K562 (cell line): ENCODE measurements around the gene FRMD4B. TPM values are rescaled to one million over a fixed set of nuclear protein-coding genes. Genes with fewer than 3 reads are reported as not detected.

Source experiments
- ATAC-seq: fragments of 200-7000 bp; cut with Tn5 transposase; 3 replicates; pipeline ENCODE4 v1.9.1; 2020; ENCODE audit warnings: moderate library complexity
- BruUV-seq: library from RNA; stranded (reverse); fragments of 400-500 nt; replicated peaks from 2 replicates; lab custom pipeline; 2021; lab: Mats Ljungman, UMichigan
- CTCF ChIA-PET: fragments of 300-600 bp; formaldehyde crosslinking; extraction: SDS; loops from one replicate; lab custom pipeline; 2021; ENCODE audit warnings: low intra/inter-chr PET ratio; lab: Yijun Ruan, JAX
- POLR2A ChIA-PET: fragments of 300-600, 350-650 bp; sonication (Branson Sonifier 250); formaldehyde crosslinking; extraction: SDS; loops from one replicate; lab custom pipeline; 2021; ENCODE audit warnings: antibody characterized with exemption, inconsistent platforms; lab: Yijun Ruan, JAX
- DNase-seq, 4 experiments: peaks; one replicate each; pipeline versions ENCODE4 v3.0.0 to v3.0.0-alpha.2; 2011 to 2018; ENCODE audit warnings: low spot score in 3 of 4, mixed read lengths in 3 of 4; ENCODE audit errors: extremely low read depth in 1 of 4
- FAIRE-seq: peaks from 2 replicates; lab custom pipeline; 2011; peaks lifted over from hg19 to GRCh38; lab: Jason Lieb, UNC
- H2AFZ ChIP-seq: 2 replicates; pipeline ENCODE4 v1.6.0; 2011; ENCODE audit warnings: low read depth, low read length, control low read depth, inconsistent platforms
- H3K27ac ChIP-seq: fragments of 200-600 bp; 3 replicates; pipeline ENCODE4 v1.8.0; 2011; ENCODE audit warnings: low read depth, mild to moderate bottlenecking, control low read depth, inconsistent platforms, low read length, moderate library complexity, mixed read lengths; ENCODE audit errors: extremely low read depth
- H3K27me3 ChIP-seq, 2 experiments: fragments of 300-600 bp in 1 of 2; 2 replicates in 1 of 2; 3 replicates in 1 of 2; pipeline versions ENCODE4 v1.6.0 to v1.8.0; 2011; ENCODE audit warnings: inconsistent platforms in 2 of 2, low read length in 2 of 2, mild to moderate bottlenecking in 1 of 2, mixed read lengths in 1 of 2, moderate library complexity in 1 of 2; ENCODE audit not compliant: control insufficient read depth in 2 of 2, insufficient read depth in 2 of 2
- H3K36me3 ChIP-seq: fragments of 300-600 bp; 3 replicates; pipeline ENCODE4 v1.8.0; 2011; ENCODE audit warnings: mild to moderate bottlenecking, low read length, inconsistent platforms; ENCODE audit not compliant: control insufficient read depth, insufficient read depth
- H3K4me1 ChIP-seq, 2 experiments: fragments of 200-600 bp in 1 of 2; replicated peaks in 1 of 2; 2 replicates in 1 of 2; 3 replicates in 1 of 2; pipeline versions ENCODE4 v1.5.1 to v1.8.0; 2011; ENCODE audit warnings: inconsistent platforms in 2 of 2, low read length in 2 of 2, mild to moderate bottlenecking in 1 of 2, mixed read lengths in 1 of 2, moderate library complexity in 1 of 2; ENCODE audit not compliant: control insufficient read depth in 2 of 2, insufficient read depth in 2 of 2
- H3K4me2 ChIP-seq: 2 replicates; pipeline ENCODE4 v1.6.1; 2011; ENCODE audit warnings: low read length, control low read depth, inconsistent platforms, mixed read lengths; ENCODE audit not compliant: insufficient read depth
- H3K4me3 ChIP-seq: fragments of 200-600 bp; sonication (generic), shearing (Covaris generic); 2 replicates; pipeline ENCODE4 v1.5.1; 2016; ENCODE audit warnings: control low read depth, inconsistent platforms
- H3K79me2 ChIP-seq: fragments of 200-600 bp; 3 replicates; pipeline ENCODE4 v1.8.0; 2011; ENCODE audit warnings: low read length, inconsistent platforms; ENCODE audit not compliant: control insufficient read depth, insufficient read depth
- H3K9ac ChIP-seq, 2 experiments: 2 replicates each; pipeline versions ENCODE4 v1.6.0 to v1.6.1; 2011; ENCODE audit warnings: low read depth in 2 of 2, low read length in 2 of 2, control low read depth in 1 of 2, inconsistent platforms in 1 of 2, mild to moderate bottlenecking in 1 of 2, mixed read lengths in 1 of 2; ENCODE audit not compliant: insufficient read depth in 1 of 2
- H3K9me1 ChIP-seq: one replicate; pipeline ENCODE4 v1.6.0; 2011; ENCODE audit warnings: inconsistent platforms, mild to moderate bottlenecking, low read length, moderate library complexity; ENCODE audit not compliant: control insufficient read depth, insufficient read depth
- H3K9me3 ChIP-seq: replicated peaks from 2 replicates; pipeline ENCODE4 v1.5.1; 2011; ENCODE audit warnings: low read depth, low read length, inconsistent platforms; ENCODE audit not compliant: control insufficient read depth, insufficient read depth
- H4K20me1 ChIP-seq: replicated peaks from 2 replicates; pipeline ENCODE4 v1.6.1; 2011; ENCODE audit warnings: low read length, inconsistent platforms, mixed read lengths; ENCODE audit not compliant: control insufficient read depth, insufficient read depth
- CHD1 ChIP-seq: fragments of 200-600 bp; sonication (generic); IDR thresholded peaks from one replicate; pipeline ENCODE4 v1.6.1; 2012; ENCODE audit warnings: mild to moderate bottlenecking, moderate library complexity, low read length, inconsistent platforms
- CSDE1 ChIP-seq, 2 experiments: fragments of 450-650 bp; IDR thresholded peaks; 2 replicates each; pipeline ENCODE4 v1.6.1; 2016; ENCODE audit warnings: mild to moderate bottlenecking in 1 of 2
- ELF1 ChIP-seq: fragments of 200-800 bp; sonication (Bioruptor generic); IDR thresholded peaks from 2 replicates; pipeline ENCODE4 v1.6.1; 2016; ENCODE audit warnings: missing genetic modification characterization, missing compliant biosample characterization
- PYGO2 ChIP-seq: fragments of 450-650 bp; IDR thresholded peaks from 2 replicates; pipeline ENCODE4 v1.6.1; 2016; ENCODE audit warnings: mild to moderate bottlenecking, missing genetic modification characterization, moderate library complexity, missing compliant biosample characterization
- RBM17 ChIP-seq: fragments of 200-400 bp; formaldehyde crosslinking; IDR thresholded peaks from 2 replicates; pipeline ENCODE4 v1.6.1; 2017; ENCODE audit warnings: low read depth, mild to moderate bottlenecking, low read length, borderline replicate concordance
- RFX1 ChIP-seq: fragments of 450-650 bp; IDR thresholded peaks from 2 replicates; pipeline ENCODE4 v1.6.1; 2016; ENCODE audit warnings: mild to moderate bottlenecking, moderate library complexity
- in situ Hi-C: fragments of 300-500 bp; cut with MboI; formaldehyde crosslinking; loops from 4 replicates; pipeline ENCODE4 v1.15.0; 2018; ENCODE audit warnings: inconsistent platforms, mixed read lengths
- intact Hi-C: fragments of 100-400 bp; cut with micrococcal nuclease; formaldehyde crosslinking; loops from 2 replicates; pipeline ENCODE4 v1.14.2; 2022
- polyA plus RNA-seq, 8 experiments: library from polyadenylated mRNA; depleted of rRNA in 4 of 8; stranded (reverse) in 5 of 8; unstranded in 3 of 8; fragments of >200 nt; fragmentation: Nextera tagmentation in 2 of 8; fragmentation: Illumina TruSeq in 1 of 8; extraction: Ambion mirVana in 2 of 8; extraction: Trizol in 1 of 8; gene quantifications; 2 replicates each; pipeline versions ENCODE4 v1.2.1 to v1.2.3, GENCODE V29; 2011 to 2014; ENCODE audit warnings: inconsistent platforms in 1 of 8, missing spikeins in 1 of 8
- total RNA-seq, 7 experiments: library from RNA; depleted of rRNA in 6 of 7; stranded (reverse); fragments of >200 nt in 6 of 7; fragmentation: Illumina TruSeq in 2 of 7; extraction: Trizol in 2 of 7; gene quantifications; 2 replicates each; pipeline versions ENCODE4 v1.2.1 to v1.2.3, GENCODE V29; 2011 to 2021; ENCODE audit warnings: low replicate concordance in 1 of 7

The FRMD4B gene
- total and polyA plus RNA-seq, 9 of the 15 experiments (the other 6 are each of a cell fraction or from before 2014, with no cell fraction given): 0.03 to 0.09 (median 0.04) TPM; not detected in 3

GRCh38 chr3:69360690-69361089, 25.2 kb downstream of the FRMD4B start (continued):
- TF ChIP-seq ELF1 (tag) (no peak), CHD1 (no peak)

- FAIRE-seq: no peak
- H3K27ac ChIP-seq: no peak overlapping the region
- H3K4me3 ChIP-seq: no peak overlapping the region
- no peak overlapping the region for H3K4me2 ChIP-seq
- no peak overlapping the region for H3K9ac ChIP-seq
- in situ Hi-C loops: no loop called here
- H3K9me1 ChIP-seq: no peaks in the 10 kb centered on the region
- ChIA-PET POLR2A (interaction anchor here (0.7 kb wide), 1 partner anchor 15 kb away, joined by 3 read pairs; no protein-coding TSS in a partner anchor), CTCF (no interaction called here)
- H2AFZ ChIP-seq: no peak overlapping the region
- no peaks in the 10 kb centered on the region for H3K4me1 ChIP-seq
- TF ChIP-seq RBM17 (no peak), ELF1 (tag) (no peak), RFX1 (no peak), PYGO2 (tag) (no peak), CSDE1 (IDR thresholded peaks at IDR 0.05) (no peak)
- TF ChIP-seq, all 486 proteins: peak for 0
- DNase-seq (no peak), ATAC-seq (no peak)
- no peaks in the 10 kb centered on the region for H4K20me1 ChIP-seq
- no peaks in the 10 kb centered on the region for H3K9me3 ChIP-seq
- BruUV-seq: no TSS peak
- intact Hi-C loops: no loop called here
- H3K36me3 ChIP-seq: no peaks in the 10 kb centered on the region
- peaks cover 0 to 4% of the 10 kb centered on the region in 2 experiments; a peak in 2 of 5 replicates for H3K27me3 ChIP-seq
- H3K79me2 ChIP-seq: no peaks in the 10 kb centered on the region
Observed at GRCh38 chr3:69359916-69360315, 26.0 kb downstream of the FRMD4B start.
